ENCODE measurements around the gene KCNT1. TPM values are rescaled to one million over a fixed set of nuclear protein-coding genes. Genes with fewer than 3 reads are reported as not detected.
A peak's percentile ranks its signal among the peaks of the same experiment; 100 is the strongest.

The KCNT1 gene
- total RNA-seq, 3 donors from 2014 or later, result not detected

DNA sequence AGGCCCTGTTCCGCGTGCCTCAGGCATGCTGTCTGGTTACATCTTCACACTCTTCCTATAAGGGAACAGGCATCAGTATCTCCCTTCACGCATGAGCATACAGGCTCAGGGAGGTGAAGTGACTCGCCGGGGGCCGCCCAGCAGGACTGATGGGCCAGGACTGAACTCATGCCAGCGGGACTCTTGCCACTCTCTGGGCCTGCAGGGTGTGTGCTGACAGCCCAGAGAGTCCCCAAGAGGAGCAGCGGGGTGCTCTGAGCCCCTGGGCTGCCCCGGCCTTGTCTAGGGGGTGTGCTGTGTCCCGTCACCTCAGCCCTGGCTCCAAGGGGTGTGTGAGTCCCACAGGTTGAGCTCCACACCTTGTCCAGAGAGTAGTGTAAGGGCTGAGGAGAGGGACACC is 9.9 kb downstream of the KCNT1 start:
- intact Hi-C loops (cut with DNase I; ENCODE audit: low total_unique reads), result no loop called here
- H3K27ac ChIP-seq, result no peak overlapping the region
- no peaks in the 10 kb centered on the region for H3K4me1 ChIP-seq
- TF ChIP-seq, protein P1, sequence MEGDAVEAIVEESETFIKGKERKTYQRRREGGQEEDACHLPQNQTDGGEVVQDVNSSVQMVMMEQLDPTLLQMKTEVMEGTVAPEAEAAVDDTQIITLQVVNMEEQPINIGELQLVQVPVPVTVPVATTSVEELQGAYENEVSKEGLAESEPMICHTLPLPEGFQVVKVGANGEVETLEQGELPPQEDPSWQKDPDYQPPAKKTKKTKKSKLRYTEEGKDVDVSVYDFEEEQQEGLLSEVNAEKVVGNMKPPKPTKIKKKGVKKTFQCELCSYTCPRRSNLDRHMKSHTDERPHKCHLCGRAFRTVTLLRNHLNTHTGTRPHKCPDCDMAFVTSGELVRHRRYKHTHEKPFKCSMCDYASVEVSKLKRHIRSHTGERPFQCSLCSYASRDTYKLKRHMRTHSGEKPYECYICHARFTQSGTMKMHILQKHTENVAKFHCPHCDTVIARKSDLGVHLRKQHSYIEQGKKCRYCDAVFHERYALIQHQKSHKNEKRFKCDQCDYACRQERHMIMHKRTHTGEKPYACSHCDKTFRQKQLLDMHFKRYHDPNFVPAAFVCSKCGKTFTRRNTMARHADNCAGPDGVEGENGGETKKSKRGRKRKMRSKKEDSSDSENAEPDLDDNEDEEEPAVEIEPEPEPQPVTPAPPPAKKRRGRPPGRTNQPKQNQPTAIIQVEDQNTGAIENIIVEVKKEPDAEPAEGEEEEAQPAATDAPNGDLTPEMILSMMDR (IDR thresholded peaks at IDR 0.05), result no peak
- H3K36me3 ChIP-seq, result no peaks in the 10 kb centered on the region
- no peak for DNase-seq (ENCODE audit: low spot score in 2 of 2)
- no peak overlapping the region for H3K4me3 ChIP-seq
- no peaks in the 10 kb centered on the region for H3K9me3 ChIP-seq
- H3K27me3 ChIP-seq, result peaks cover 0 to 82% of the 10 kb centered on the region in 2 donors

DNA sequence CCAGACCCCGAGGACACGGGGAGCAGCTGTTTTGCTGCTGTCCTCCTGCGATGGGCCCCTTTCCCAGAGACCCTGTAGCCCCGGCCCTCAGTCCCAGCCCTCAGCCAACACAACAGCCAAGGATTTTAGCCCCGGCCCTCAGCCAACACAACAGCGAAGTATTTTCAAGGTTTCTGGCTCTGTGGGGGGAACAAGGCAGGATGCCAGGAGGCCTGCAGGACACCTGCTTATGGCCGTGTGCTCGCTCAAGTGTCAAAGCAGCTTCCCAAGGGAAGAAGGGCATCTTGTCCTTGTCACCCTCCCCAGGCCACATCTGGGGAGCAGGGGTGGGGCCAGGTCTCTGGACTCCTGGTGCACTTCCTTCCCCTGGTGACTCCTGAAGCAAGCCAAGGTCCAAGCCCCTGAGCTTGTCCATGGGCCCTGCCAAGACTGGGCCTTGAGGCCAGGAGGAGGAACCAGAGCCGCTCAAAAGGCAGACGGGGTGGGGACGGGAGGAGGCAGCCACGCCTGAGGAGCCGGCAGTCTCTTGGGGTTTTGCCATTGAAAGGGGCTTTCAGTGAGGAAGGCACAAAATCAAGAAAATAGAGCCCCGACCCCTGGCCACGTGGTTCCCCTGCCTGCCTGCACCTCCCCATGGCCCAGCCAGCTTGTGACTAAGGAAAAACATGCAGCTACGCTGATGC is 10.8 kb downstream of the KCNT1 start:
- H3K9me3 ChIP-seq, result no peaks in the 10 kb centered on the region
- DNase-seq (ENCODE audit: low spot score in 2 of 2), result no peak
- H3K4me1 ChIP-seq, result no peaks in the 10 kb centered on the region
- H3K4me3 ChIP-seq, result no peak overlapping the region
- intact Hi-C loops (cut with DNase I; ENCODE audit: low total_unique reads), result no loop called here
- H3K27me3 ChIP-seq, result peaks cover 0 to 82% of the 10 kb centered on the region in 2 donors
- H3K27ac ChIP-seq, result no peak overlapping the region
- no peaks in the 10 kb centered on the region for H3K36me3 ChIP-seq
- TF ChIP-seq POLR2AphosphoS5 (IDR thresholded peaks at IDR 0.05) (no peak), POLR2A (IDR thresholded peaks at IDR 0.05) (no peak)
- TF ChIP-seq, protein P1 (IDR thresholded peaks at IDR 0.05), result no peak

DNA sequence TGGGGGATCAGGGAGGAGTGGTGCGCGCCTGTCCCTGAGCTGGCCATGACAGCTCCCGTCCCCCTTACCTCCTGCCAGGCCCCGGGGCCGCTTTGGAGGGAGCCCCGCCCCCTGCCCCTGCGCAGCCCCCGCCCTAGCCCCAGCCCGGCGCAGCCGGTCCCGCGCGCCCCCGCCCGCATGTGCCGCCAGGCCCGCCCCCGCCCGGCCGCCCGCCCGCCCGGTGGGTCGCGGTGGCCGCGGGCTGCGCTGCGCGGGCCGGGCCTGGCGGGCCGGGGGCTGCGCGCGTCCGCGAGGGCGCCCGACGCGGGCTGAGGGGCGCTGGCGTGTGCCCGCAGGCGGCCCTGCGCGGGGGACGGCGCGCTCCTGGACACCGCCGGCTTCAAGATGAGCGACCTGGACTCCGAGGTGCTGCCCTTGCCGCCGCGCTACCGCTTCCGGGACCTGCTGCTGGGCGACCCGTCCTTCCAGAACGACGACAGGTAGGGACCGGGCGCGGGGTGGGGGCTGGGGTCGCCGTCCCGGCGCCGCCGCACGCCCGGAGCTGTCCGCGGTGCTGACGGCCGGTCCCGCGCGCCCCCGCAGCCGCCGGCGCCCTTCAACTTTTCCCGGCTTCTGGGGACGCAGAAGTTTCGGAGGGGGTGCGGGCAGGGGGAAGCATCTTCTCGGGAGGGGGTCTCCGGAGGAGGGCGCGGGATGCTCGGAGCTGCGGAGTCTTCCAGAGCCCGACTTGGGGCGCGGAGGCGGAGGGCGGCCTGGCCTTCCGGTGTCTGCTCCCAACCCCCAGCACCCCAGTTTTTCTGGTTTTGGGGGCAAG is 12.5 kb downstream of the KCNT1 start:
- H3K4me1 ChIP-seq, result no peaks in the 10 kb centered on the region
- TF ChIP-seq POLR2A (IDR thresholded peaks at IDR 0.05) (no peak), POLR2AphosphoS5 (IDR thresholded peaks at IDR 0.05) (no peak)
- TF ChIP-seq, protein P1 (IDR thresholded peaks at IDR 0.05), result no peak
- peak overlapping the region in 1 of 3 donors; percentile 17 for H3K4me3 ChIP-seq
- peaks cover 0 to 83% of the 10 kb centered on the region in 2 donors for H3K27me3 ChIP-seq
- H3K9me3 ChIP-seq, result no peaks in the 10 kb centered on the region
- H3K27ac ChIP-seq, result no peak overlapping the region
- H3K36me3 ChIP-seq, result no peaks in the 10 kb centered on the region
- DNase-seq (ENCODE audit: low spot score in 2 of 2), result no peak
- intact Hi-C loops (cut with DNase I; ENCODE audit: low total_unique reads), result no loop called here

- TF ChIP-seq POLR2AphosphoS5 (IDR thresholded peaks at IDR 0.05) (no peak), POLR2A (IDR thresholded peaks at IDR 0.05) (no peak)
- TF ChIP-seq, protein P1 (IDR thresholded peaks at IDR 0.05), result no peak
- Histone ChIP-seq H3K27ac (no peak overlapping the region), H3K27me3 (peaks cover 0 to 90% of the 10 kb centered on the region in 2 donors), H3K36me3 (no peaks in the 10 kb centered on the region), H3K4me3 (no peak overlapping the region), H3K9me3 (no peaks in the 10 kb centered on the region), H3K4me1 (no peaks in the 10 kb centered on the region)
- intact Hi-C loops (cut with DNase I; ENCODE audit: low total_unique reads), result no loop called here
- no peak for DNase-seq (ENCODE audit: low spot score in 2 of 2)
Observed at GRCh38 chr9:135715056-135715595, 13.1 kb downstream of the KCNT1 start.

GRCh38 chr9:135716045-135716444 is 14.1 kb downstream of the KCNT1 start:
- Histone ChIP-seq H3K27ac (no peak overlapping the region), H3K27me3 (peaks cover 0 to 96% of the 10 kb centered on the region in 2 donors), H3K4me3 (no peak overlapping the region), H3K4me1 (no peaks in the 10 kb centered on the region), H3K36me3 (no peaks in the 10 kb centered on the region), H3K9me3 (no peaks in the 10 kb centered on the region)
- no peak for DNase-seq (ENCODE audit: low spot score in 2 of 2)
- TF ChIP-seq POLR2AphosphoS5 (IDR thresholded peaks at IDR 0.05) (no peak), POLR2A (IDR thresholded peaks at IDR 0.05) (no peak)
- TF ChIP-seq, protein P1 (IDR thresholded peaks at IDR 0.05), result no peak
- intact Hi-C loops (cut with DNase I; ENCODE audit: low total_unique reads), result no loop called here

All from breast epithelium (tissue), 4 donors.